Measurements from ENCODE around the gene JMJD8.
A peak's percentile ranks its signal among the peaks of the same experiment; 100 is the strongest.

The JMJD8 gene

DNA sequence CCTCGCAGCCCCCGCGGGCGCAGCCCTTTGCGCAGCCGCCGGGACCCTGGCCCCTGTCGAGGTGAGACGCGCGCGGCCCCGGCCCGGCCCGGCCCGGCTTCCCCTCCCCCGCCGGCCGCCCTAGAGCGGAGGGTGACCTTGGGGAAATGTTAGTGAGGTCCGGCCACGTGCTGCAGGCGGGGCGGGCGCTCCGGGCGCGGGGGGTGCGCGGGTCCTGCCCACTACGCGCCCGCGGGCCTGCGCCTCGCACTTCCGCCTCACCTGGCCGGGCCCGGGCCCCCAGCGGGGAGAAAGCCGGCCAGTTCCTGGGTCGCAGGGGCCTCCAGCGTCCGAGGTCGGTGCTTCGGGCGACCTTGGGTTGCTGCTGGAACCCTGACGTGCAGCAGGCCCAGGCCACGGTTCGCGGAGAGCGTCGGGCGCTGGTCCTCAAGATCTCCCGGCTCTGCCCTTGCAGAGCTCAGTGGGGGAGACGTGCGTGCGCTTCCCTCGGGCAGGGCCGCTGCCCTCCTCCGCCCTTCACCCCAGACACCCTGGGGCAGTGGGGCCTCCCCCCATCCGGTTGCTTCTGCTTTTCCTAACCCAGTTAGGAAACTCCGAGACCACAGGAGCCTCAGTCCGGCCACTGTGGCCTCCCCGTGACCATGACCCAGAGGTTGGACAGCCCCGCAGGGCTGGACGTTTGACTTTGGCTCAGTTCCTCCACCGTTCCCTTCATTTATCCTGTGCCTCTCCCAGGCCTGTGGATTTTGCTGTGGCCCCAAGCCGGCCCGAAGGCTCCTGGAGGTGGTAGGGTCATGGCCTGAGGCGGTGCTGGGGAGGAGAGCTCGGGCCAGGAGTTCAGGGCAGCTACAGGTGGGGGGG lies 41.7 kb downstream of the JMJD8 start:
- H3K4me1 ChIP-seq (ENCODE audit: control insufficient read depth in 5 of 5, insufficient read depth in 5 of 5, low read length in 5 of 5), result peaks cover 0 to 56% (median 49%) of the 10 kb centered on the region in 5 donors
- no peaks in the 10 kb centered on the region for H3K27me3 ChIP-seq (ENCODE audit: control insufficient read depth in 5 of 5, insufficient read depth in 4 of 5, low read length in 5 of 5)
- no peaks in the 10 kb centered on the region for H3K9me3 ChIP-seq (ENCODE audit: control insufficient read depth in 5 of 5, low read length in 5 of 5)
- peak overlapping the region in 4 of 5 donors; percentile 57 to 77 (median 67) for H3K9ac ChIP-seq (ENCODE audit: low read length in 5 of 5)
- H3K27ac ChIP-seq (ENCODE audit: low read depth, low read length), result peak overlapping the region; percentile 30
- no peaks in the 10 kb centered on the region for H3K36me3 ChIP-seq (ENCODE audit: control insufficient read depth in 5 of 5, insufficient read depth in 5 of 5, low read length in 5 of 5)
- peak overlapping the region in 4 of 5 donors; percentile 61 to 76 (median 68) for H3K4me3 ChIP-seq (ENCODE audit: low read depth in 1 of 5, low read length in 5 of 5)

DNA sequence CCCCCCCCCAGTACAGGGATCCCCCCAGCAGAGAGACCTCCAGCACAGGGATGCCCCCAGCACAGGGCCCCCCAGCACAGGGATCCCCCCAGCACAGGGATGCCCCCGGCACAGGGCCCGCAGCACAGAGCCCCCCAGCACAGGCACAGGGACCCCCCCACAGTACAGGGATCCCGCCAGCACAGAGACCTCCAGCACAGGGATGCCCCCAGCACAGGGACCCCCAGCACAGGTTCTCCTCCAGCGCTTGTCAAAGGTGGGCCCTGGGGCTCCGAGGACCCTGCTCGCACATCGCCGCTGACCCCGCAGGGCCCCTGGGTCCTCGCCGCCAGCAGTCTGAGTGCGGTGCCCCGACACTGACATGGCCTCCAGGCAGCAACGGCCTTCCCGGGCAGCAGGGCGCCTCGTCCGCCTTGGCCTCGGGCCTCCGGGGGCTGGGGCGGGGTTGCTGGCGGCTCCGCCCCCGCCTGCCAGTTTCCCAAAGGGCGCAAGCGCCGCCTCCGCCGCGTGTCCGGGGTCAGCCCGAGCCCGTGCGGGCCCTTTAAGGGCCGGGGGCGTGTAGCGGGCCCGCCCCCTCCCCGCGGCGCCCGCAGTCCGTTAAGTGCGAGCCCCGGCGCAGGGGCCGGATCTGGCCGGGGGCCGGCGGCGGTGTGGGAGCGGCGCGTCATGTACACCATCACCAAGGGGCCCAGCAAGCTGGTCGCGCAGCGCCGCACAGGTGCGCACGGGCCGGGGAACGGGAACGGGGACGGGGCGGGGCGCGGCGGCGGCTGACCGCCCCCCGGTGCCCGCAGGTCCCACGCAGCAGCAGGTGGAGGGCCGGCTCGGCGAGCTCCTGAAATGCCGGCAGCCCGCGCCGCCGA lies 42.6 kb downstream of the JMJD8 start, which contains the start of gene MCRIP2:
Gene MCRIP2 (plus strand): TSS at position 503 of the 863 bp plus-strand sequence. CDS start 164 bp downstream, at position 667.
- H3K4me1 ChIP-seq (ENCODE audit: control insufficient read depth in 5 of 5, insufficient read depth in 5 of 5, low read length in 5 of 5), result peaks cover 1 to 50% (median 43%) of the 10 kb centered on the region in 5 donors
- no peaks in the 10 kb centered on the region for H3K36me3 ChIP-seq (ENCODE audit: control insufficient read depth in 5 of 5, insufficient read depth in 5 of 5, low read length in 5 of 5)
- H3K27me3 ChIP-seq (ENCODE audit: control insufficient read depth in 5 of 5, insufficient read depth in 4 of 5, low read length in 5 of 5), result no peaks in the 10 kb centered on the region
- no peaks in the 10 kb centered on the region for H3K9me3 ChIP-seq (ENCODE audit: control insufficient read depth in 5 of 5, low read length in 5 of 5)
- H3K4me3 ChIP-seq (ENCODE audit: low read depth in 1 of 5, low read length in 5 of 5), result peak within 1 kb of the TSS in 4 of 5 donors; percentile 61 to 76 (median 68)
- peak within 1 kb of the TSS; percentile 30 for H3K27ac ChIP-seq (ENCODE audit: low read depth, low read length)
- H3K9ac ChIP-seq (ENCODE audit: low read length in 5 of 5), result peak within 1 kb of the TSS in 4 of 5 donors; percentile 63 to 93 (median 80)

DNA sequence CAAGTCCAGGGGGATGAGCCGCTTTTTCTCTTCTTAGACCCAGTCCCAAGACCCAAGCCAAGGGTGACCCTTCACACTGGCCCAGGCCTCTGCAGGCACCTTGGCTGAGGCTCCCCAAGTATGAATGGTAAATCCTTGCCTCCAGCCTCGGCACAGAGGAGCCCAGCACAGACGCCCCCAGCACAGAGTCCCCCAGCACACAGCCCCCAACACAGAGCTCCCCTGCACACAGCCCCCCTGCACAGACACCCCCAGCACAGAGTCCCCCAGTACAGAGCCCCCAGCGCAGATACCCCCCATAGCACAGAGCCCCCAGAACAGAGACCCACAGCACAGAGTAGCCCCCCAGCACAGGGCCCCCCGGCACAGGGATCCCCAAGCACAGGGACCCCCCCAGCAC lies 43.5 kb downstream of the JMJD8 start:
- no peaks in the 10 kb centered on the region for H3K9me3 ChIP-seq (ENCODE audit: control insufficient read depth in 5 of 5, low read length in 5 of 5)
- no peak overlapping the region for H3K27ac ChIP-seq (ENCODE audit: low read depth, low read length)
- peaks cover 1 to 45% (median 38%) of the 10 kb centered on the region in 5 donors for H3K4me1 ChIP-seq (ENCODE audit: control insufficient read depth in 5 of 5, insufficient read depth in 5 of 5, low read length in 5 of 5)
- peak overlapping the region in 1 of 5 donors; percentile 93 for H3K9ac ChIP-seq (ENCODE audit: low read length in 5 of 5)
- no peaks in the 10 kb centered on the region for H3K36me3 ChIP-seq (ENCODE audit: control insufficient read depth in 5 of 5, insufficient read depth in 5 of 5, low read length in 5 of 5)
- H3K27me3 ChIP-seq (ENCODE audit: control insufficient read depth in 5 of 5, insufficient read depth in 4 of 5, low read length in 5 of 5), result no peaks in the 10 kb centered on the region
- H3K4me3 ChIP-seq (ENCODE audit: low read depth in 1 of 5, low read length in 5 of 5), result no peak overlapping the region

DNA sequence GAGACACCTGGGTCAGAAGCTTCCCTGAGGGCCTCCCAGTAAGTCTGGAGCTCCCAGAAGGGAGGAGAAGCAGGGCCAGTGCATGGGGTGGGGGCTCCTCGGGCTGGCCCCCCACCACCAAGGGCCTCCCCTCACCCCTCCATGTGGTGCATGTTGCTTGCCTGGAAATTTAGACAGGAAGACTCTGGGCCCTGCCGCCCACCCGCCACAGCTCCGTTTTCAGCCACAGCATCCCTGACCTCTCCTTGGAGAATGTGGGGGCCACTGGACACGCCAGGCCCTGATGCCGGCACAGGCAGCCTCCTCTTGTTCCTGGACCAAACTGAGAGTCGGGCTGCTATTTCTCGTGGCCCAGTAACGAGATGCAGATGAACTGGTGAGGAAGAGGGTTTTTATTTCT lies 45.3 kb downstream of the JMJD8 start:
- no peak overlapping the region for H3K4me3 ChIP-seq (ENCODE audit: low read depth in 1 of 5, low read length in 5 of 5)
- H3K4me1 ChIP-seq (ENCODE audit: control insufficient read depth in 5 of 5, insufficient read depth in 5 of 5, low read length in 5 of 5), result peaks cover 1 to 53% (median 45%) of the 10 kb centered on the region in 5 donors
- H3K9me3 ChIP-seq (ENCODE audit: control insufficient read depth in 5 of 5, low read length in 5 of 5), result no peaks in the 10 kb centered on the region
- no peaks in the 10 kb centered on the region for H3K27me3 ChIP-seq (ENCODE audit: control insufficient read depth in 5 of 5, insufficient read depth in 4 of 5, low read length in 5 of 5)
- no peak overlapping the region for H3K9ac ChIP-seq (ENCODE audit: low read length in 5 of 5)
- H3K27ac ChIP-seq (ENCODE audit: low read depth, low read length), result no peak overlapping the region
- H3K36me3 ChIP-seq (ENCODE audit: control insufficient read depth in 5 of 5, insufficient read depth in 5 of 5, low read length in 5 of 5), result peaks cover 0 to 6% (median 2%) of the 10 kb centered on the region in 5 donors

DNA sequence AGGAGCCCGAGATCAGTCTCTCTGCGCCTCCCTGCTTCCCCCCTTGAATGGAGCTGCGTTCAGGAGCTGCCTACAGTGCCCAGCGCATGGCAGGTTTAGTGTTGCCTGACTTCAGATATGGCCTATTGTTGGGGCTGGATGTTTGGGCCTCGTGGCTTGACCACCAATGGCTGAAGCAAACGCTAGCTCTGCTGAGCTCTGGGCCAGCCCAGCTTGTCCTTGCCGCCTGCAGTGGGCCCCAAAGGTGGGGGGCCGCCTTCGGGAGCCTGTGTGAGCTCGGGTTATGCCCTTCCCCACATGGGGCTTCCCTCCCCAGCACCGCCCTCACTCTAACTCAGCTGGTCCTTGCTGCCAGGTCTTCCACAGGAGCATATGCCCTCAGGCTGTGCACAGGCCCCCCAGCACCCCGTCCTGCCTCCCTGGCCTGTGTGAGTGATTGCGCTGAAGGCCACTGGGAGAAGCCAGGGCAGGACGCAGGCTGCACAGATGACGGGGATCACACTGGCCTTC lies 46.0 kb downstream of the JMJD8 start:
- peaks cover 1 to 49% (median 39%) of the 10 kb centered on the region in 5 donors for H3K4me1 ChIP-seq (ENCODE audit: control insufficient read depth in 5 of 5, insufficient read depth in 5 of 5, low read length in 5 of 5)
- no peak overlapping the region for H3K9ac ChIP-seq (ENCODE audit: low read length in 5 of 5)
- H3K4me3 ChIP-seq (ENCODE audit: low read depth in 1 of 5, low read length in 5 of 5), result no peak overlapping the region
- H3K27ac ChIP-seq (ENCODE audit: low read depth, low read length), result no peak overlapping the region
- H3K36me3 ChIP-seq (ENCODE audit: control insufficient read depth in 5 of 5, insufficient read depth in 5 of 5, low read length in 5 of 5), result peaks cover 0 to 13% (median 9%) of the 10 kb centered on the region in 5 donors
- no peaks in the 10 kb centered on the region for H3K9me3 ChIP-seq (ENCODE audit: control insufficient read depth in 5 of 5, low read length in 5 of 5)
- H3K27me3 ChIP-seq (ENCODE audit: control insufficient read depth in 5 of 5, insufficient read depth in 4 of 5, low read length in 5 of 5), result no peaks in the 10 kb centered on the region

DNA sequence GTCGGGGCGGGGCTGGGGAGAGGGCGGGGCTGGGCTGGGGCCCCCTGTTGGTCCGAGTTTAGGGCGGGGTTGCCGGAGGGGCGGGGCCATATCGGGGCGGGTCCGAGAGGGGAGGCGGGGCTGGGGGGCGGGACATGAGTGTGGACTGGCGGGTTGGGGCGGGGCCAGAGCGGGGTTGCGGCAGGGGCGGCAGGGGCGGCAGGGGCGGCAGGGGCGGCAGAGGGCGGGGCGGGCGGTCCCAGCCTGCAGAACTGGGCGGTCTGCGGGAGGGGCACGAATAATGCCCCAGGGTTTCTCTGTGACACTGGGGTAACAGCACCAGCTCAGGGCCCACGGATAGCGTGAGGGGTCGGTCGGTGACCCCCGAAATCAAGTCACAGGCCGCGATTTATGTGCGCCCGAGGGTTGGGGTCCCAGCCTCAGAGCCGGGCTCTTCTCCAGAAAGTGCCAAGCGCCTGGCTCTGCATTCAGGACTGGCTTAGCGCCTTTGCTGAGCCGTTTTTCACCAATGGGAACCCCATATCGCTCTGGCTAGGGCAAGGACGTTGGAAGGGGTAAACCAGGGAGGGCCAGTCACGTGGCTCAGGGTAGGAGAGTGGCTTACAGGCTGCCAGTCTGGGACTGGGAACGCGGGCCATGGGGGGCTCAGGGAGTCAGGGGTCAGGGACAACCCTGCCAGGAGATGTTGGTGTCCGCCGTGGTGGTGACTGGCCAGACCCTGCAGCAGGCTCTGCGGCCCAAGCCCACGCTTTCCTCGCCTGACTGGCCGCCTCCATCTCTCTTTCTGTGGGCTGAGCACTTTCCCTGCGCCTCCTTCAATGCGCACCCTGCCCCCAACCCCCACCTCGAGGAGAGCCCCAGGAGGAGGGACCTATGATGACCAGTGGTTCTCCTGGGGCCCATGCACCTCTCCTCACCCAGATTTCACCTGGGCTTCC lies 46.8 kb downstream of the JMJD8 start:
- H3K27ac ChIP-seq (ENCODE audit: low read depth, low read length), result peak overlapping the region; percentile 93

DNA sequence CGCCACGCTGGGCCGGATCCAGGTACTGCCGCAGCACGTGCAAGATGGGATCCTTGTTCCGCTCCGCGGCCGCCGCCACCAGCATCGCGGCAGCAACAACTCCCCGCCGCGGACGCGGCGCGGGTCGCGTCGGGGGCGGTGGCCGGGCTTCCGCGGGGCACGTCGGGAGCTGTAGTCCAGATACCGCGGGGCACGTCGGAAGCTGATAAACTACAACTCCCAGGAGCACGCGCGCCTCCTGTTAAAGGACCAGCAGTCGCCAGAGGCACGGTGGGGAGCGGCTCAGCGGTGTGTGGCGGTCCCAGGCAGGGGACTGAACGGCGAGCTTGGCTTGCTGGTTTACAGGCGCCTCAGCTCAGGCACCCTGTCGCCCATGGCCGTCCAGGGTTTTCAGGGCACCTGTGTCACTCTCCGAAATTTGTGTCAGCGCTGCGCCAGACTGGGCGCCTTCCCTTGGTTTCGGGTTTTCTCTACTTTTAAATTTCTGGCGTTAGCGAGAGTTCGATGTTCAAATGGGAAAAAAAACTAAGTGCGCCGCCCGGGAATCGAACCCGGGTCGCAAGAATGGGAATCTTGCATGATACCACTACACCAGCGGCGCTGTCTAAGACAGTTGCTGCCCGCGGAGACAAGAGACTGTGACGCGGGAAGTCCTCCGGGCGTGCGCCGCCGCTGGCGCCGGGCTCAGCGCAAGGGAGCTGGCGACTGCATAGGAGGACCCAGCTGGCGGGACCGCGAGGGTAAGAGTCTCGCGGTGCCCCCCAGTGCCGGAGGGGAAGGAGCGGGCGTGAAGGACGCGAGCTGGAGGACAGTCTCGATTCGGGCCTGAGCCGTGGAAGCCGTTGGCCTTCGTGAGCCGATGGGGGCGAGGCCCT lies 47.7 kb downstream of the JMJD8 start, which contains the start of gene METTL26:
Gene METTL26 (minus strand): TSS at position 100 of the 875 bp plus-strand sequence. CDS start 15 bp downstream, at position 85.
- H3K27ac ChIP-seq (ENCODE audit: low read depth, low read length), result peak within 1 kb of the TSS; percentile 93
- H3K9ac ChIP-seq (ENCODE audit: low read length in 5 of 5), result peak within 1 kb of the TSS; percentile 63 to 94 (median 84)
- peaks cover 0 to 2% (median 0%) of the 10 kb centered on the region in 5 donors for H3K27me3 ChIP-seq (ENCODE audit: control insufficient read depth in 5 of 5, insufficient read depth in 4 of 5, low read length in 5 of 5)
- H3K4me3 ChIP-seq (ENCODE audit: low read depth in 1 of 5, low read length in 5 of 5), result peak within 1 kb of the TSS; percentile 63 to 92 (median 86)
- H3K9me3 ChIP-seq (ENCODE audit: control insufficient read depth in 5 of 5, low read length in 5 of 5), result no peaks in the 10 kb centered on the region
- peaks cover 1 to 34% (median 30%) of the 10 kb centered on the region in 5 donors for H3K4me1 ChIP-seq (ENCODE audit: control insufficient read depth in 5 of 5, insufficient read depth in 5 of 5, low read length in 5 of 5)
- H3K36me3 ChIP-seq (ENCODE audit: control insufficient read depth in 5 of 5, insufficient read depth in 5 of 5, low read length in 5 of 5), result peaks cover 0 to 18% (median 11%) of the 10 kb centered on the region in 5 donors

More for the DNA sequence above, 46.8 kb downstream of the JMJD8 start:
- H3K9ac ChIP-seq (ENCODE audit: low read length in 5 of 5), result peak overlapping the region in 3 of 5 donors; percentile 37 to 94 (median 88)
- H3K27me3 ChIP-seq (ENCODE audit: control insufficient read depth in 5 of 5, insufficient read depth in 4 of 5, low read length in 5 of 5), result peaks cover 0 to 2% (median 0%) of the 10 kb centered on the region in 5 donors
- peaks cover 0 to 18% (median 11%) of the 10 kb centered on the region in 5 donors for H3K36me3 ChIP-seq (ENCODE audit: control insufficient read depth in 5 of 5, insufficient read depth in 5 of 5, low read length in 5 of 5)
- peaks cover 1 to 42% (median 31%) of the 10 kb centered on the region in 5 donors for H3K4me1 ChIP-seq (ENCODE audit: control insufficient read depth in 5 of 5, insufficient read depth in 5 of 5, low read length in 5 of 5)
- peak overlapping the region; percentile 46 to 92 (median 86) for H3K4me3 ChIP-seq (ENCODE audit: low read depth in 1 of 5, low read length in 5 of 5)
- H3K9me3 ChIP-seq (ENCODE audit: control insufficient read depth in 5 of 5, low read length in 5 of 5), result no peaks in the 10 kb centered on the region

DNA sequence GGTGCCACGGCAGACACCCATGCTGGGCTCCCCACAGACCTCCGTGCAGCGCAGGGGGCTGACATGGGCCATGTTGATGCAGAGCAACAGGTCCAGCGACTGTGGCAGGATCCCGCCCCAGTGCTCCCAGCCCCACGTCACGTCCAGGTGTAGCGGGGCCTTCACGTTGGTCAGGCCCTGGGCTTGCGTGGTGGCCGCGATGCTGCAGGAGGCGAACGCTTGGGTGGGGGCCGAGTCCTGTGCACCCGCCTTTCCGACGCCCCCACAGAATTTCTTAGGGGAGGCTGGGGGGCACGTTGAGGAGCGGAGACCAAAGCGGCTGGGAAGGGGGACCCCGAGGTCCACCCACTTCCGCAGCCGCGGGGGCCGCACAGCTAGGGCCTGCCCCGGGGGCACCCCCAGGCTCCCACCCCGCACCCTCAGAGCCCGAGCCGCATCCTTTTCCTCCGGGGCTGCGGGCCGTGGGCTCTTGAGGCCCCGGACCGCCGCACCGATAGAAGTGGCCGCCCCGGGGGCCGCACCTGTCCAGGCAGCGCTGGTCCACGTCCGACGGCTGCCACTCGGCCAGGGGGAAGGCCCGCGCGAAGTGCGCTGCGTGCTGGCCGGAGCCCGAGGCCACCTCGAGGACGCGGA lies 48.4 kb downstream of the JMJD8 start:
- H3K9me3 ChIP-seq (ENCODE audit: control insufficient read depth in 5 of 5, low read length in 5 of 5), result no peaks in the 10 kb centered on the region
- H3K4me3 ChIP-seq (ENCODE audit: low read depth in 1 of 5, low read length in 5 of 5), result peak overlapping the region in 4 of 5 donors; percentile 81 to 92 (median 86)
- peaks cover 1 to 35% (median 26%) of the 10 kb centered on the region in 5 donors for H3K4me1 ChIP-seq (ENCODE audit: control insufficient read depth in 5 of 5, insufficient read depth in 5 of 5, low read length in 5 of 5)
- H3K36me3 ChIP-seq (ENCODE audit: control insufficient read depth in 5 of 5, insufficient read depth in 5 of 5, low read length in 5 of 5), result peaks cover 0 to 18% (median 11%) of the 10 kb centered on the region in 5 donors
- peak overlapping the region; percentile 93 for H3K27ac ChIP-seq (ENCODE audit: low read depth, low read length)
- H3K9ac ChIP-seq (ENCODE audit: low read length in 5 of 5), result peak overlapping the region in 4 of 5 donors; percentile 84 to 94 (median 86)
- peaks cover 0 to 2% (median 0%) of the 10 kb centered on the region in 5 donors for H3K27me3 ChIP-seq (ENCODE audit: control insufficient read depth in 5 of 5, insufficient read depth in 4 of 5, low read length in 5 of 5)
